Left ventricle myocardium inferior (tissue), 1 donor: ENCODE measurements around the gene PBRM1. TPM values are rescaled to one million over a fixed set of nuclear protein-coding genes. Genes with fewer than 3 reads are reported as not detected.
"Not testable (repeated sequence)": the region's sequence is repeated elsewhere in the genome, so short reads cannot be mapped to it uniquely, and the experiment has no call there.

Experiments used
- DNase-seq: peaks from one replicate; pipeline ENCODE4 v3.0.0-alpha.2; 2020
- H3K27ac ChIP-seq: fragments of 200-600 bp; replicated peaks from 2 replicates; pipeline ENCODE4 v1.8.0; 2021
- H3K27me3 ChIP-seq: fragments of 200-600 bp; 2 replicates; pipeline ENCODE4 v1.8.0; 2021; ENCODE audit warnings: low read depth
- H3K36me3 ChIP-seq: fragments of 200-600 bp; 2 replicates; pipeline ENCODE4 v1.8.0; 2021
- H3K4me1 ChIP-seq: fragments of 200-600 bp; 2 replicates; pipeline ENCODE4 v1.8.0; 2021
- H3K4me3 ChIP-seq: fragments of 200-600 bp; 2 replicates; pipeline ENCODE4 v1.8.0; 2021; ENCODE audit warnings: mild to moderate bottlenecking, moderate library complexity
- H3K9me3 ChIP-seq: fragments of 200-600 bp; replicated peaks from 2 replicates; pipeline ENCODE4 v1.8.0; 2021
- CTCF ChIP-seq: fragments of 200-600 bp; IDR thresholded peaks from 2 replicates; pipeline ENCODE4 v1.8.0; 2021; ENCODE audit warnings: antibody characterized with exemption, mild to moderate bottlenecking, borderline replicate concordance
- intact Hi-C: fragments of 100-400 bp; cut with micrococcal nuclease; formaldehyde crosslinking; loops from one replicate; pipeline ENCODE4 v1.11.0; 2022
- total RNA-seq: library from RNA; stranded (reverse); fragmentation: NEBNext Ultra II Directional; extraction: Animal tissue kit (Norgen Biotek cat#: 25700); gene quantifications from one replicate; pipeline ENCODE4 v1.2.1, GENCODE V29; 2021
- donor health status: DM: no; HTN: yes; CAD: no; lungs with severe emphysema.

PBRM1 gene
- total RNA-seq, 1 donor from 2014 or later: 52.3 TPM

- intact Hi-C loops: no loop called here
- Histone ChIP-seq H3K36me3 (peaks cover 42% of the 10 kb centered on the region), H3K27ac (peak overlapping the region; percentile 99), H3K4me1 (peaks cover 72% of the 10 kb centered on the region), H3K27me3 (no peaks in the 10 kb centered on the region), H3K4me3 (no peak overlapping the region), H3K9me3 (no peaks in the 10 kb centered on the region)
- no peak for DNase-seq
- TF ChIP-seq CTCF: no peak
These were observed 4.1 kb downstream of the PBRM1 start for GRCh38 chr3:52681596-52681995.

GRCh38 chr3:52679811-52680210, 5.9 kb downstream of the PBRM1 start:
- peaks cover 60% of the 10 kb centered on the region for H3K4me1 ChIP-seq
- no peak overlapping the region for H3K27ac ChIP-seq
- no peaks in the 10 kb centered on the region for H3K27me3 ChIP-seq
- intact Hi-C loops: no loop called here
- no peak for TF ChIP-seq CTCF
- H3K9me3 ChIP-seq: no peaks in the 10 kb centered on the region
- H3K4me3 ChIP-seq: no peak overlapping the region
- H3K36me3 ChIP-seq: peaks cover 56% of the 10 kb centered on the region
- no peak for DNase-seq

GRCh38 chr3:52679199-52679538, 6.5 kb downstream of the PBRM1 start:
- no peak for DNase-seq
- Histone ChIP-seq H3K9me3 (no peaks in the 10 kb centered on the region), H3K36me3 (peaks cover 63% of the 10 kb centered on the region), H3K4me1 (peaks cover 53% of the 10 kb centered on the region), H3K27ac (no peak overlapping the region), H3K27me3 (no peaks in the 10 kb centered on the region), H3K4me3 (no peak overlapping the region)
- intact Hi-C loops: no loop called here
- no peak for TF ChIP-seq CTCF

GRCh38 chr3:52678265-52679198, 7.2 kb downstream of the PBRM1 start:
- Histone ChIP-seq H3K27ac (no peak overlapping the region), H3K36me3 (peaks cover 67% of the 10 kb centered on the region), H3K27me3 (no peaks in the 10 kb centered on the region), H3K9me3 (no peaks in the 10 kb centered on the region), H3K4me1 (peaks cover 47% of the 10 kb centered on the region), H3K4me3 (no peak overlapping the region)
- intact Hi-C loops: no loop called here
- TF ChIP-seq CTCF: no peak
- no peak for DNase-seq

GRCh38 chr3:52676201-52676600, 9.5 kb downstream of the PBRM1 start:
- H3K9me3 ChIP-seq, H3K4me3 ChIP-seq, H3K27me3 ChIP-seq, DNase-seq, intact Hi-C loops, H3K27ac ChIP-seq: not testable (repeated sequence)
- peaks cover 89% of the 10 kb centered on the region for H3K36me3 ChIP-seq
- peaks cover 30% of the 10 kb centered on the region for H3K4me1 ChIP-seq

- Histone ChIP-seq H3K27ac (peak overlapping the region; percentile 56), H3K4me3 (no peak overlapping the region), H3K36me3 (peaks cover 72% of the 10 kb centered on the region), H3K9me3 (no peaks in the 10 kb centered on the region), H3K4me1 (peaks cover 19% of the 10 kb centered on the region), H3K27me3 (no peaks in the 10 kb centered on the region)
- DNase-seq: no peak
- intact Hi-C loops: no loop called here
- no peak for TF ChIP-seq CTCF
These were observed 14.0 kb downstream of the PBRM1 start for GRCh38 chr3:52671676-52672075.
